Stimulated activated CD4-positive, alpha-beta T cell treated with anti-CD3 and anti-CD28 coated beads, Interleukin-4, amount 100 ng/mL, for 24 hours (primary cell): ENCODE results near the gene FADS2.

Source experiments
- DNase-seq: peaks from one replicate; pipeline ENCODE4 v3.0.0-alpha.2; 2020

FADS2 gene

DNA sequence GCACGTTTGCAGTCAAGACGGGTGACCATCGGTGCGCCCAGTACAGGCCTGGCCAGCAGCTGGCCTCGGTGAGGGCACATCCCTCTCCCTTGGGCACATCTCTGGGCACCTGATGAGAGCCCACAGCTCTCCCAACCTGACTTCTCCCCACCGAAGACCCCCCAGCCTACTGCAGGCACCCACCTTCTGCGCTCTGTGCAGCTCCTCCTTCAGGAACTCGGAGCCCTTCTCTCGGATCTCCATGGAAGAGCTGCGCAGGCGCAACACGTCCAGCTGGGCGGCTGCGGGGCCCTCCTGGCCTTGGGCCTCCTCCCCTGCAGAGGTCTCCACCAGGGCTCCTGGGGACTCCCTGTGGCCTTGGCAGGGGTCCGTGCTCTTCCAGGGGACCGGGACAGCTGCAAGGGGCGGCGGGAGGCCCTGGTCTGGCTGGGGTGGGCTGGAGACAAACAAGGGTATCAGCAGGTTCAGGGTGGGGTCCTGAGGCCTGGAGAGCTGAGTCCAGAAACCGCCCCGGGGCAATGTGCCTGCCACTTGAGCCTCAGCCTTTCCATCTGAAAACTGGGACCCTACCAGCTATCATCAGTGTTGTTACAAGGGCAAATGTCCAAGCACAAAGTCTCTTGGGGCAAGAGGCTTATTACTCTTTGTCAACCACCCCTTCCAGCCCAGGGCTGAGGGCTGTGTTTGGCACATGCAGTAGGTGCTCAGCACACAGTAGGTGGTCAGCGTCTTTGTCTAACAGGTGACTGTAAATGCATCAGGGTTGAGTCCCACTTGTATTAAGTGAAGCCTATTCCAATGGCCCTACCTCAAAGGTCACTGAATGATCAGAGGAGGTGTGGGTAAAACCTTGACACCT lies 80.0 kb downstream of the FADS2 start:
- DNase-seq, result no peak

DNA sequence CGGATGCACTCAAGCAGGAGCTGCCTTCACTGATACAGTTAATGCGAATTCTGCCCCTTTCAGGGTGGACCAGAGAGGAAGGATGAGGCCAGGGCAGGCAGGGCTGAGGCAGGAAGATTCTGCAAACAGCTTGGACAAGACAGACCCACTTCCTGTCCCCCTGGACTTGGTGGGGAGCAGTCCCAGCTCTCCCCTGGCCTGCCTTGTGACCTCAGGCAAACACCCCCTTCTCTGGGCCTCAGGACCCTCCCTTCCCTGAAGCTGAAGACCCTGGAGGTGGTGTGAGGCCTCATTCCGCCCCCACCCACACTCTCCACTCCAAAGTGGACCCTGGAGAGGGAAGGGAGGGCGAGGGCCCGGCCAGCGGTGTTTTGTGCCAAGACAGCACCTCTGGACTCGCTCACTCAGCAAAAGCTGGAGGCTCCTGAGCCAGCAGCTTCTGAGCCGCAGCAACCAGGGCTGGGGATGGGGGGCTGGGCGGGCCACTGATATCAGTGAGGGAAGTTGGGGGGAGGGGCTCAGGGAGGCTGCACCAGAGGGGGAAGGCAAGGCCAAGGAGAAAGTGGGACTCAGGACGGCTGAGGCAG lies 80.7 kb downstream of the FADS2 start:
- no peak for DNase-seq

DNA sequence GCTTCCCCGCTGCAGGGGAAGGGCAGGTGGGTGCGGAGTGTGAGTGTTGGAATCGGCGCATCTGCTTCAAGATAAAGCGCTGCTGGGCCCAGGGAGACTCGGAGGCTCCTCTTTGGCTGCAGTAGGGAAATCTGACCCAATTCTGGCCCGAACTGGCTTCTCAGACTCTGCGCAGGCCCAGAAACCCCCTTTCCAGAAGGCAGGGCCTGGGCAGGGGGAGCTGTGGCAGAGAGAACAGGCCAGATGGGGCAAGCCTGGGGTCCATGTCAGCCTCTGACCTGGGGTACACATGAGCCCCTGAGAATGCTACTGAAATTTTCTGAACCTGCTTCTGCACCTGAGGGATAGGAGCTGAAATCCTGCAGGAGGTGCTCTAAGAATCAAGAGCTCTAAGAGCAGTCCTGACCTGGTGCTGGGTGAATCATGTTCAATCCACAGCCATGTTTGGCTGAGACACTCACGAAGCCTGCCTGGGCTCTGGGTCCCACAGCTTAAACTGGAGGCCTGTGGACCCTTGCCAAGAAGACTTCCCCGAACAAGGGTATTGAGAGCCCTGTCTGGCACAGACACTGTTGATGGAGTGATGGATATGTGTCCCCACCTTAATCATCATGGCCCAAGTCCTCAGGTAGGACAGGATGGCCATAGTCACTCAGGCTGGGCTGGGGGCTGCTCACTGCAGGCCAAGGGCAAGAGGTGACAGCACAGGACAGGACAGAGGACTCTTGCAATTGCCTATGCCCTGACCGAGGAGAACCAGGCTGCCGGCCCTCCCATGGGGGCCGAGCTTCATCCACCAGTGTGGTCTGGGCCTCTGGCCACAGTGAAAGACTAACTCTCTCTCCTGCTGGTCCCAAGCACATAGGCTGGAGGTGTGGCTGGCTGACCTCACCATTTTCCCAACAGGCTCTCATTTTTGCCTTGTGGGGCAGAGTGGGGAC lies 82.4 kb downstream of the FADS2 start:
- no peak for DNase-seq

DNA sequence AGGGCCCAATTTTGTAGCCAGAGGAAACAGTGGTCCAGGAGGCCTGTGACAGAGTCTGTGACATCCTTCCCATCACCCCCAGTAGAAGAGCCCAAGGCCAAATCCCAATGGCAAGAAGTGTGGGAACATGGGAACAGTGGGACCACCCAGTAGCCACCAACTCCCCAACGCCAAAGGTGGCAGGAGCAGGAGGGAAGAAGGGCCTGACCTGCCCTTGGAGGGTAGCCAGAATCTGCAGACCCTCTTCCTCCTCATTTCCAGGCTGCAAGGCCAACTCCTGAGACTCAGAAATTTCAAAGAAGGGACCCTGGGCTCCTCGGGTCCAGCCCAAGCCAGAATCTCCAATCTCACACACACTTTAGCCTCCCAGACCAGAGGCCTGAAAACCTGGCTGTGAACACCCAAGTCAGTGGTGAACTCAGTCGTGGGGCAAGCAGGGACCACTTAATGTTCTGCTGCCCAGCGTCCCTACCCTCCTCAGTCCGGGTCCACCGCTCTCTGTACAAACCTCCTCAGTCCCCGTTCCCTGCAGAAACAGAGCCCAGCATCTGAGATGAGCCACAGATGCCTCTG lies 83.1 kb downstream of the FADS2 start:
- no peak for DNase-seq

DNA sequence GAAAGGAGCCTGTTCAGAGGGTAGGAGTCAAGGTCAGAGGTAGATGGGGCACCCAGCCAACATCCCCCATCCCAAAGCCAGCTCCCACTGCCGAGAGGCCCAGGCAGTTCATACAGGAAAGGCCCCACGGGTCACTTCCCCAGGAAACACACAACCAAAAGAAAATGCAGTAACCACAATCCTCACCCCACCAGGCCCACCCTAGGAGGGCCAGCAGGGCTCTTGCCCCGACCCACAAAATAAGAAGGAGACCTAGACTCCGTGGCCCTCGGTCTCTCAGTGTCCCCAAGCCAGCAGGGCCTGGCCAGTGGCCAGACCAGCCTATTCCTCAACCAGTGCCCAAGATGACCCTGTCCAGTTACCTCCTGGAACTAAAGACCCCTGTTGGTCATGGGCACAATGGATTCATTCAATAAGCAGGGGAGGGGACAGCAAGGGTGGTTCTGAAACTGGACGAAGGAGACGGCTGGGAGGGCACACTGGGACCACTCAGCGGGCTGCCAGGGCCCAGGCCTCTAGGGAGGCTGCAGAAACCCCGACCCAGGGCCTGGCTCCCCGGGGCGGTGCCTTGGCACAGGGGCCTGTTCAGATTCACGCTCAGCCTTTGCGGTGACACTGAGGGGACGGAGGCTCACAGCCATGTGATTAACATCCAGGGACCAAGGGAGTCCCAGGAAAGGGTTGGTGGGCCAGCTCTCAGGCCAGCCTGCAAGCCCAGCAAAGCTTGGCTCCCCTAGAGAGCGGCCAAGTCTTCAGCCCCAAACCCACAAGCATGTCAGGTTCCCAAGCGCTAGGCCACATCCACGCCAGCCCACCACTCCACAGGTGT lies 83.8 kb downstream of the FADS2 start:
- no peak for DNase-seq

DNA sequence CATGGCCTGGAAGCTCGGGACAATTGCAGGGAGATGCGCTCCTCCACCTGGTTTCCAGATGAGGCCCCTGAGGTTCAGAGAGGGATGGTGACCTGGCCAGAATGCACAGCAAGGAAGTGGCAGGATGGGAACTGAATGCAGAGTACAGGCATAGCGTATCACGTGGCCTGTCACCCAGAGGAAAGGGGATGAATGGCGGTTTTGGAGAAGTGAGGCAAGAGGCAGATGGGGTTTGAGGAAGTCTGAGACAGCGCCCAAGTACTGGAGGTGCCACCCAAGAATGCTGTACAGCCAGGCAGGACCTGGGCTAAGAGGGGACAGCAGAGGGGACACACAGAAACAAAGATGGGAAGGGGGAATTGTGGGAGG lies 84.4 kb downstream of the FADS2 start:
- no peak for DNase-seq

DNA sequence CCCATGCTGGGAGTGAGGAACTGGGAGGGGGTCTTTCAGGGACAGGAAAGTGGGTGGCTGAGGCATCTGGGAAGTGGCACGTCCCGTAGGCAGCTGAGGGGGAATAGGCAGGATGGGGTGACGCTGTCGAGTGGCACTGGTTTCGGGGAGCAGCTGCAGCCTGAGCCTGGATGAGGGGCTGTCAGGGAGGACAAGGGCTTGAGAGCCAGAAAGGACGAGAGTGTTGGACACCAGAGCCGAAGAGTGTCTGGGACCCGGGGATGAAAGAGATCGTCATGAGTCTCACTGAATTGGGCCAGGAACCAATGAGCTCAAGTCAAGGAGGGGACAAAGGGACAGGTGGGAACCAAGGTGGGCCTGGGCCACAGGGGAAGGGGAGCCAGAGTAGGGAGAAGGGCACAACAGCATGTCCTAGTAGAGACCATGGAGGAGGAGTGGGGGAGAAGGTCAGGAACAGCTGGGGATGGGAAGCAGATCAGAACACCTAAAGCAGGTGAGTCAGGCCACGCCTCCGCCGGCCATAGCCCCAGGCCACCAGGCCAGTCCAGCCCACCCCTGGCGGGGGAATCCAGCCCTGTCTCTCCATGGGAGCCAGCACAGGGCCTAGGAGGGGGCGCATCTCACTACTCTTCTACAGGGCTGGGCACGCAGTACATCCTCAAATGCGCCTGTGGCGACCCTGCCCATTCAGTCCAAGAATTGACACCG lies 85.0 kb downstream of the FADS2 start:
- DNase-seq, result no peak

DNA sequence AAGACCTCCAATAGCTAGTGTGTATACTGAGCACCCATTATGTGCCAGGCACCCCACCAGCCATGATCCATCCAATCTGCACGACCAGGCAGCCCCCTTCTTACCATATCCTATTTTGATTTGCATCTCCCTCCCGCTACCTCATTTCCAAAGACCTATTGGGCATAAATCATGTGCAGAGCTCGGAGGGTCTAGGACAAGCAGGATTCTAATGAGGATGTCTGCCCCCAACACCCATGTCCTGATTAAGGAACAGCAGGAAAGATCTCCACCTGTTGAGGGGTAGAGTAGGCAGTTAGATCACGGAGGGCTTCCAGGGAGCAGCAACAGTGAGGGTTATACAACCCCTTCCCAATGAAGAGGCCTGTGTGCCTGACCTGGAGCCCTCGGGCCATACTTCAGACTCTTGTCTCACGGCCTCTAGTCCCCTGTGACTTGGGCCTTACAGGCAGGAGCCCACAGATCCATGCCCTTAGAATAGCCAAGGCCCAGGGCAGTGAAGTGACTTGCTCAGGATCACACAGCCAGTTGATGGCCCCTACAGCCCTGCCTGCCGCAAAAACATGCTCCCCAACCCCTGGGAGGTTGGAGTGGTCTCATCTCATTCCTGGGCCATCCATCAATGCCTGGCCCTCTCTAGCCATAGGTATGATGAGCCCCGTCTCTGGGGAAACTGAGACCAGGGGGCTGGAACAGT lies 85.7 kb downstream of the FADS2 start:
- DNase-seq, result no peak

DNA sequence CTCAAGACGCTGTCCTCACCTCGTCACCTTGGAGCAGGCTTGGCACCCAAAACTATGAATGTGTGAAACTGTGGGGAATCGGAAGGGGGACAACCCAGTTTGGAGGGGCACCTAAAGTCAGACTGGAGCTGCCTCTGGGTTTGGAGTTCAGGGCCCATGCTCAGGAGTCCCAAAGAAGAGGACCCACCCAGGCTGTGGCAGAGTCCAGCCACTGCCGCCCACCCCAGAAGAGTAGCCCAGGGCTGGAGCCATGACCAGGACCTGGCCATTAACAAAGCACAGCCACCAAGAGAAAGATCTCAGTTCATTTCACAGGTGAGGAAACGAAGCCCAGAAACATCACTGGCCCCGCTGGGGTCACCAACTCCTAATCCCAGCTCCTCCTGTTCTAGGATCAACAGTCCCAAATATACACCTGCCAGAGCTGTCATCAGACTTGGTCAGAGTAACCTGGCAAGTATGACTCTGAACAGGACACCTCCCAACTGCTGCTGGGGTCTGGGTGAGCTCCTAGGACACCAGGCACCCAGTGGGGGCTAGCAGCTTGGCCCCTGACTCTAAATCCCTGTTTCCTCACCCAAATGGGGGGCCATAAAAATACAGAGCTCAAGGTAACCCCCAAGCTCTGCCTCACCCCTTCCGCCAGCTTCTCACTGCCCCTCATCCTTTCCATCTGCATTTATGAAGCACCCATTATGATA lies 86.5 kb downstream of the FADS2 start:
- no peak for DNase-seq

DNA sequence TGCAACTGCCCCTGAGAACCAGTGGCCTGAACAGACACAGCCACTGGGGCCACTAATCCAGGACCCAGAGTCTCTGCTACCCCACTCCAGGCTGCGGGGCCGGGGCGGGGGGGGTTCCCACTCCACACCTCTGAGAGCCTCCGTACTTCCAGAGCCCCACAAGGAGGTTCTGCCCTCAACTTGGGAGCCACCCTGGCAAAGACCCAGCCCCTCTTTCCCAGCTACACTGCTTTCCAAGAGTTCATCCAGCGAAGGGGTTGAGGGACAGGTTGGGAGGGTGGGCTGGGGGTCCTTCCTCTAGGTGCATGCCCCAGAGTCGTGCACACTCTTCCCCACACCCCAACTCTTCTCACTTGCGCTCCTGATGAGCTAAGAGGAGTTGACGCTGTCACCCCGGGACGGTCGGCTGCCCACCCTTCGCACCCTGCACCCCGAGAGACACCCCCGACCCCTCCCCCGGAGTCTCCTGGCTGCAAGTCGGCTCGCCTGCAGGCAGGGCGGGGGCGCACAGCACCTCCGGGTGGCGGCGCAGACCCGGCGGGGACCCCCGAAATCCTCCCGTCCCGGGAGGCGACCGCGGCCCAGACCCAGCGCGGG lies 88.7 kb downstream of the FADS2 start:
- DNase-seq, result no peak
